RWPE2 (cell line): ENCODE data around the gene TMEM139.
A peak's percentile ranks its signal among the peaks of the same experiment; 100 is the strongest.

ENCODE experiments used
- ATAC-seq: fragments of 200-7000 bp; cut with Tn5 transposase; 3 replicates; pipeline ENCODE4 v1.9.1; 2021; ENCODE audit warnings: low read depth
- DNase-seq: peaks from one replicate; pipeline ENCODE4 v3.0.0-alpha.2; 2020; ENCODE audit warnings: low spot score
- H3K27ac ChIP-seq: fragments of 450-650 bp; 2 replicates; pipeline ENCODE4 v1.5.1; 2017; ENCODE audit warnings: mild to moderate bottlenecking; ENCODE audit not compliant: poor library complexity, severe bottlenecking
- H3K27me3 ChIP-seq: fragments of 250-450 bp; sonication (Bioruptor Pico); 2 replicates; pipeline ENCODE4 v1.5.1; 2021; ENCODE audit warnings: mild to moderate bottlenecking, moderate library complexity; ENCODE audit not compliant: insufficient read depth, poor library complexity, severe bottlenecking
- H3K36me3 ChIP-seq: fragments of 250-450 bp; sonication (Bioruptor Pico); 2 replicates; pipeline ENCODE4 v1.5.1; 2020; ENCODE audit warnings: low read depth, mild to moderate bottlenecking, moderate library complexity
- H3K4me1 ChIP-seq: fragments of 250-450 bp; sonication (Bioruptor Pico); 2 replicates; pipeline ENCODE4 v1.5.1; 2021; ENCODE audit warnings: mild to moderate bottlenecking, moderate library complexity; ENCODE audit not compliant: insufficient read depth, poor library complexity, severe bottlenecking
- H3K4me3 ChIP-seq: fragments of 250-450 bp; sonication (Bioruptor Pico); 2 replicates; pipeline ENCODE4 v1.5.1; 2021; ENCODE audit warnings: mild to moderate bottlenecking, moderate library complexity; ENCODE audit not compliant: severe bottlenecking
- H3K9me3 ChIP-seq: fragments of 250-450 bp; sonication (Bioruptor Pico); 2 replicates; pipeline ENCODE4 v1.5.1; 2021; ENCODE audit warnings: mild to moderate bottlenecking, moderate library complexity; ENCODE audit not compliant: severe bottlenecking
- CTCF ChIP-seq: fragments of 450-650 bp; IDR thresholded peaks from one replicate; pipeline ENCODE4 v1.5.1; 2017; ENCODE audit warnings: mild to moderate bottlenecking, moderate library complexity; ENCODE audit not compliant: poor library complexity, severe bottlenecking

TMEM139 gene

DNA sequence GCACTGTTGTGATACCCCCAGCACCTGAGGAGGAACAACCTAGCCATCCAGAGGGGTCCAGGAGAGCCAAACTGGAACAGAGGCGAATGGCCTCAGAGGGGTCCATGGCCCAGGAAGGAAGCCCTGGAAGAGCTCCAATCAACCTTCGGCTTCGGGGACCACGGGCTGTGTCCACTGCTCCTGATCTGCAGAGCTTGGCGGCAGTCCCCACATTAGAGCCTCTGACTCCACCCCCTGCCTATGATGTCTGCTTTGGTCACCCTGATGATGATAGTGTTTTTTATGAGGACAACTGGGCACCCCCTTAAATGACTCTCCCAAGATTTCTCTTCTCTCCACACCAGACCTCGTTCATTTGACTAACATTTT lies 1.7 kb downstream of the TMEM139 start:
- Histone ChIP-seq H3K27ac (peak overlapping the region; percentile 57), H3K4me1 (peaks cover 9% of the 10 kb centered on the region), H3K36me3 (peaks cover 22% of the 10 kb centered on the region), H3K27me3 (no peaks in the 10 kb centered on the region), H3K4me3 (no peak overlapping the region), H3K9me3 (no peaks in the 10 kb centered on the region)
- no peak for DNase-seq
- ATAC-seq = no peak
- no peak for TF ChIP-seq CTCF

DNA sequence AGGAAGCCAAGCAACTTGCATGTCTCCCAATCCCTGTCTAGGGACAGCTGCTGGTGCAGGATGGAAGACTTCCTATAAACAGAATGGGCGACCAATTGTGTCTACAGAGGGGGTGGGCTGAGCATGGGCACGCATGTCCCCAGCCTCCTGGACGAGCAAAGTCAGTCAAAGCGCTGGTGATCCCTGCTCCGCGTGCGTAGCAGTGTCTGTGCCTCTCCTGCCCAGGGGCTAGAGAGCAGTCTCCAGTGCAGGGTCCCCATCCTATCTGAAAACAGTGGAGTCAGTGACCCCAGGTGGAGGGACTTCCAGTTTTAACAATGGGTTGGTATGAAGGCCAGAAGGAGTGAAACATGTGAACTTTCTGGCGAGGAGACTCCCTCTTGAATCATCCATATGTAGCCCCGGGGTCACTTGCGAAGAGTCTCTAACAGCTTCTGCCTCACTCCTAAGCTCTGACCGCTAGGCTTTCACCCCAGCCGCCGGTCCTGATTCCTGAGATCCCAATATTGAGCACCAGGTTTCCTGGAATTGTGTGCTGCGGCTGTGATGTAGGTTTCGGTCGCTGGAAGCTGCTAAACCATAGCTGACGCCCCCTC lies 2.7 kb downstream of the TMEM139 start:
- Histone ChIP-seq H3K4me3 (no peak overlapping the region), H3K4me1 (peaks cover 9% of the 10 kb centered on the region)
- ATAC-seq = no peak

GRCh38 chr7:143287935-143288826 lies 3.4 kb downstream of the TMEM139 start, which contains the start of gene CASP2:
Gene CASP2 (plus strand): TSS chr7:143288351. CDS start chr7:143288456, 105 bp downstream.
- peaks cover 9% of the 10 kb centered on the region for H3K4me1 ChIP-seq

More for the DNA sequence above, 2.7 kb downstream of the TMEM139 start:
- TF ChIP-seq CTCF = no peak
- Histone ChIP-seq H3K36me3 (peaks cover 30% of the 10 kb centered on the region), H3K27me3 (no peaks in the 10 kb centered on the region), H3K27ac (peak overlapping the region; percentile 61), H3K9me3 (no peaks in the 10 kb centered on the region)
- no peak for DNase-seq

GRCh38 chr7:143288836-143289235 lies 4.1 kb downstream of the TMEM139 start:
- Histone ChIP-seq H3K27ac (peak overlapping the region; percentile 61), H3K4me1 (peaks cover 9% of the 10 kb centered on the region), H3K4me3 (peak overlapping the region; percentile 70), H3K9me3 (no peaks in the 10 kb centered on the region), H3K27me3 (no peaks in the 10 kb centered on the region), H3K36me3 (peaks cover 44% of the 10 kb centered on the region)
- DNase-seq (no peak), ATAC-seq (no peak; the same call in 2 of the 3 replicates)
- TF ChIP-seq CTCF = no peak

More at GRCh38 chr7:143287935-143288826, 3.4 kb downstream of the TMEM139 start, which contains the start of gene CASP2:
- Histone ChIP-seq H3K36me3 (peaks cover 37% of the 10 kb centered on the region), H3K9me3 (no peaks in the 10 kb centered on the region), H3K4me3 (peak within 1 kb of the TSS; percentile 70), H3K27me3 (no peaks in the 10 kb centered on the region), H3K27ac (peak within 1 kb of the TSS; percentile 61)
- ATAC-seq (peak; percentile 78), DNase-seq (peak; percentile 96)
- no peak for TF ChIP-seq CTCF
